ENCODE measurements around the gene RGCC. TPM values are rescaled to one million over a fixed set of nuclear protein-coding genes. Genes with fewer than 3 reads are reported as not detected.

The RGCC gene
- total and polyA plus RNA-seq, 9 of the 15 experiments (the other 6 are each of a cell fraction or from before 2014, with no cell fraction given) = 0.51 to 10.4 (median 5.8) TPM

GRCh38 chr13:41467425-41467945 lies 10.1 kb downstream of the RGCC start:
- H3K27me3 ChIP-seq (ENCODE audit: control insufficient read depth in 2 of 2, insufficient read depth in 2 of 2, low read length in 2 of 2) = no peaks in the 10 kb centered on the region
- 56% methylated on average over 2 of the region's 2 CpGs for WGBS (ENCODE audit: insufficient coverage, low coverage, missing lambda C conversion rate)
- no peak for TF ChIP-seq ZFP36 (IDR thresholded peaks at IDR 0.05; ENCODE audit: low read depth, low read length, partially characterized antibody)
- TF ChIP-seq HOMEZ (CRISPR knock-in tag; IDR thresholded peaks at IDR 0.05) = no peak
- TF ChIP-seq, protein P1, sequence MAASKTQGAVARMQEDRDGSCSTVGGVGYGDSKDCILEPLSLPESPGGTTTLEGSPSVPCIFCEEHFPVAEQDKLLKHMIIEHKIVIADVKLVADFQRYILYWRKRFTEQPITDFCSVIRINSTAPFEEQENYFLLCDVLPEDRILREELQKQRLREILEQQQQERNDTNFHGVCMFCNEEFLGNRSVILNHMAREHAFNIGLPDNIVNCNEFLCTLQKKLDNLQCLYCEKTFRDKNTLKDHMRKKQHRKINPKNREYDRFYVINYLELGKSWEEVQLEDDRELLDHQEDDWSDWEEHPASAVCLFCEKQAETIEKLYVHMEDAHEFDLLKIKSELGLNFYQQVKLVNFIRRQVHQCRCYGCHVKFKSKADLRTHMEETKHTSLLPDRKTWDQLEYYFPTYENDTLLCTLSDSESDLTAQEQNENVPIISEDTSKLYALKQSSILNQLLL (CRISPR knock-in tag; IDR thresholded peaks at IDR 0.05; ENCODE audit: borderline replicate concordance) = no peak
- no peak for TF ChIP-seq ETS2 (tag; IDR thresholded peaks at IDR 0.05; ENCODE audit: borderline replicate concordance, poor library complexity, severe bottlenecking)
- TF ChIP-seq, protein P2, sequence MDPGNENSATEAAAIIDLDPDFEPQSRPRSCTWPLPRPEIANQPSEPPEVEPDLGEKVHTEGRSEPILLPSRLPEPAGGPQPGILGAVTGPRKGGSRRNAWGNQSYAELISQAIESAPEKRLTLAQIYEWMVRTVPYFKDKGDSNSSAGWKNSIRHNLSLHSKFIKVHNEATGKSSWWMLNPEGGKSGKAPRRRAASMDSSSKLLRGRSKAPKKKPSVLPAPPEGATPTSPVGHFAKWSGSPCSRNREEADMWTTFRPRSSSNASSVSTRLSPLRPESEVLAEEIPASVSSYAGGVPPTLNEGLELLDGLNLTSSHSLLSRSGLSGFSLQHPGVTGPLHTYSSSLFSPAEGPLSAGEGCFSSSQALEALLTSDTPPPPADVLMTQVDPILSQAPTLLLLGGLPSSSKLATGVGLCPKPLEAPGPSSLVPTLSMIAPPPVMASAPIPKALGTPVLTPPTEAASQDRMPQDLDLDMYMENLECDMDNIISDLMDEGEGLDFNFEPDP (CRISPR knock-in tag; IDR thresholded peaks at IDR 0.05) = no peak
- no peak for TF ChIP-seq LEF1 (IDR thresholded peaks at IDR 0.05)
- TF ChIP-seq, protein P3, sequence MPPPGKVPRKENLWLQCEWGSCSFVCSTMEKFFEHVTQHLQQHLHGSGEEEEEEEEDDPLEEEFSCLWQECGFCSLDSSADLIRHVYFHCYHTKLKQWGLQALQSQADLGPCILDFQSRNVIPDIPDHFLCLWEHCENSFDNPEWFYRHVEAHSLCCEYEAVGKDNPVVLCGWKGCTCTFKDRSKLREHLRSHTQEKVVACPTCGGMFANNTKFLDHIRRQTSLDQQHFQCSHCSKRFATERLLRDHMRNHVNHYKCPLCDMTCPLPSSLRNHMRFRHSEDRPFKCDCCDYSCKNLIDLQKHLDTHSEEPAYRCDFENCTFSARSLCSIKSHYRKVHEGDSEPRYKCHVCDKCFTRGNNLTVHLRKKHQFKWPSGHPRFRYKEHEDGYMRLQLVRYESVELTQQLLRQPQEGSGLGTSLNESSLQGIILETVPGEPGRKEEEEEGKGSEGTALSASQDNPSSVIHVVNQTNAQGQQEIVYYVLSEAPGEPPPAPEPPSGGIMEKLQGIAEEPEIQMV (tag; conservative IDR thresholded peaks at IDR 0.05; ENCODE audit: low read depth) = no peak
- no peak for TF ChIP-seq SP2 (IDR thresholded peaks at IDR 0.05; ENCODE audit: extremely low read depth, low read depth, low read length, poor library complexity, severe bottlenecking)
- TF ChIP-seq PHF20 (IDR thresholded peaks at IDR 0.05; ENCODE audit: partially characterized antibody) = no peak
- TF ChIP-seq MCM5 (IDR thresholded peaks at IDR 0.05; ENCODE audit: low read depth) = no peak
- no peak for TF ChIP-seq RAD51 (IDR thresholded peaks at IDR 0.05; ENCODE audit: borderline replicate concordance, low read depth)
- TF ChIP-seq SMARCC2 (IDR thresholded peaks at IDR 0.05; ENCODE audit: low read depth) = no peak
- no peak for TF ChIP-seq ZNF143 (CRISPR knock-in tag; IDR thresholded peaks at IDR 0.05)
- no peaks in the 10 kb centered on the region for H3K9me3 ChIP-seq (replicated peaks; ENCODE audit: control insufficient read depth, insufficient read depth, low read depth, low read length)
- POLR2A ChIA-PET = no interaction called here
- no peak overlapping the region for H3K27ac ChIP-seq (ENCODE audit: extremely low read depth, low read depth, low read length)
- peaks cover 5% of the 10 kb centered on the region; the same call in 1 of the 3 replicates for H3K36me3 ChIP-seq (ENCODE audit: control insufficient read depth, insufficient read depth, low read length)
- H3K9ac ChIP-seq (ENCODE audit: insufficient read depth in 1 of 2, low read depth in 2 of 2, low read length in 2 of 2) = no peak overlapping the region
- no peaks in the 10 kb centered on the region for H3K9me1 ChIP-seq (ENCODE audit: control insufficient read depth, insufficient read depth, low read length)
- in situ Hi-C loops (cut with MboI) = no loop called here
- CTCF ChIA-PET (ENCODE audit: low intra/inter-chr PET ratio) = interaction anchor here (0.6 kb wide), 1 partner anchor 10 kb away, joined by 3 read pairs; the partner anchor contains the start of gene RGCC
- FAIRE-seq = no peak
- no peaks in the 10 kb centered on the region for H4K20me1 ChIP-seq (replicated peaks; ENCODE audit: control insufficient read depth, insufficient read depth, low read length)
- no peak for ATAC-seq
- DNase-seq (ENCODE audit: extremely low read depth in 1 of 4, low spot score in 3 of 4) = no peak
- BruUV-seq (replicated peaks) = no TSS peak
- H3K4me2 ChIP-seq (ENCODE audit: insufficient read depth, low read length) = no peak overlapping the region
- H2AFZ ChIP-seq (ENCODE audit: low read depth, low read length) = no peak overlapping the region
- H3K4me1 ChIP-seq (replicated peaks in 1 of 2; ENCODE audit: control insufficient read depth in 2 of 2, insufficient read depth in 2 of 2, low read length in 2 of 2) = peaks cover 27 to 35% of the 10 kb centered on the region in 2 experiments
- intact Hi-C loops (cut with micrococcal nuclease) = no loop called here
- no peak overlapping the region for H3K4me3 ChIP-seq
- peaks cover 4% of the 10 kb centered on the region; the same call in 1 of the 3 replicates for H3K79me2 ChIP-seq (ENCODE audit: control insufficient read depth, insufficient read depth, low read length)

Data from K562 (cell line).